GM21360 (cell line): ENCODE results near the gene TMEM120B.
A peak's percentile ranks its signal among the peaks of the same experiment; 100 is the strongest.
"Not testable (repeated sequence)": the region's sequence is repeated elsewhere in the genome, so short reads cannot be mapped to it uniquely, and the experiment has no call there.

Experiments
- ATAC-seq: cut with Tn5 transposase; IDR thresholded peaks from one replicate; pipeline ENCODE4 v1.9.1; 2021; ENCODE audit warnings: mild to moderate bottlenecking, moderate library complexity; ENCODE audit not compliant: unreplicated experiment

The TMEM120B gene

DNA sequence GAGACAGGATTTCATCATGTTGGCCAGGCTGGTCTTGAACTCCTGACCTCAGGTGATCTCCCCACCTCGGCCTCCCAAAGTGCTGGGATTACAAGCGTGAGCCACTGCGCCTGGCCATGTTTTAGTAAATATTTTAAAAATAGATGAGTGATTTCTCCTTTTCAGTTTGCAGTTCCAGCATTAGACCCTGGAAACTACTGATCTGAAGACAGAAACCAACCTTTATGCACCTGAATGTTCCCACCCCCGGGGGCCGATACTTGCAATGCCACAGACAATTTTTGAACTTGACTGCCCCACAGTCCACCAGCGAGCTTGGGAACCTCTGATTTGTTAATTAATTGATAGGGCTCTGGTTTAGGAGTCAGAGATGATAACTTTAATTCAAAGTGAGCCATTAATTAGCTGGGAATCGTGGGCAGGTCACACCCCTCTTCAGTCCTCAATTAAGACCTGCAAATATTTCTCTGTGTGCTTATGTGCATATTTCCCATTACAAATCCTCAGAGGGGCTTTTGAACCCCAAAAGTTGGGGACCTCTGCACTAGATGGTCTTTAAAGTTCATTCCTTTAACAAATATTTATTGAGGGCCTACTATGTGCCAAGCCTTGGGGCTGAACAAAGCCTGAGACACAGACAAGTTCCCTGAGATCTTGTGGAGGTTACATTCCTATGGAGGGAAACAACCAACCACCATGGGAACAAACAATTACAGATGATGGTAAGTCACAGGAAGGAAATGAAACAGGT lies 4.1 kb upstream of the TMEM120B start:
- no peak for ATAC-seq

DNA sequence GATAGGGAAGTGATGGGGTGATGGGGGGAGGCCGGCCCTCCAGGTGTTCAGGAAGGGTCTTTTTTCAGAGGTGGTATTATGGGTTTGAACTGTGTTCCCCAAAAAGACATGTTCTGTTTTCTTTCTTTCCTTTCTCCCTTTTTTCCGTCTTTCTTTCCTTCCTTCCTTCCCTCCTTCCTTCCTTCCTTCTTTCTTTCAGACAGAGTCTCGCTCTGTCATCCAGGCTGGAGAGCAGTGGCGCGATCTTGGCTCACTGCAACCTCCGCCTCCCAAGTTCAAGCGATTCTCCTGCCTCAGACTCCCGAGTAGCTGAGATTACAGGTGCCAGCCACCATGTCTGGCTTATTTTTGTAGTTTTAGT lies 3.5 kb upstream of the TMEM120B start:
- ATAC-seq = not testable (repeated sequence)

DNA sequence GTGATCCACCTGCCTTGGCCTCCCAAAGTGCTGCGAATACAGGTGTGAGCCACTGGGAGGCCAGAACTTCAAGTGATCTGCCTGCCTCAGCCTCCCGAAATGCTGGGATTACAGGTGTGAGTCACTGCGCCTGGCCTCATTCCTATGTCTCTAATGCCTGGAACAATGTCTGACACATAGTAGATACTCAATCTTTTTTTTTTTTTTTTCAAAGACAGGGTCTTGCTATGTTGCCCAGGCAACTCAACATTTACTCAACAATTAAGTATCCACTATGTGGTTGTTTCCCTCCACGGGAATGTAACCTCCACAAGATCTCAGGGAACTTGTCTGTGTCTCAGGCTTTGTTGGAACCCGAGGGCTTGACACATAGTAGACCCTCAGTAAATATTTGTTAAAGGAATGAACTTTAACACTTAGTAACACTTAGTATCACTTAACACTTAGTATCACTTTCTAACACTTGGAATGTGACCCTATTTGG lies 3.0 kb upstream of the TMEM120B start:
- no peak for ATAC-seq

DNA sequence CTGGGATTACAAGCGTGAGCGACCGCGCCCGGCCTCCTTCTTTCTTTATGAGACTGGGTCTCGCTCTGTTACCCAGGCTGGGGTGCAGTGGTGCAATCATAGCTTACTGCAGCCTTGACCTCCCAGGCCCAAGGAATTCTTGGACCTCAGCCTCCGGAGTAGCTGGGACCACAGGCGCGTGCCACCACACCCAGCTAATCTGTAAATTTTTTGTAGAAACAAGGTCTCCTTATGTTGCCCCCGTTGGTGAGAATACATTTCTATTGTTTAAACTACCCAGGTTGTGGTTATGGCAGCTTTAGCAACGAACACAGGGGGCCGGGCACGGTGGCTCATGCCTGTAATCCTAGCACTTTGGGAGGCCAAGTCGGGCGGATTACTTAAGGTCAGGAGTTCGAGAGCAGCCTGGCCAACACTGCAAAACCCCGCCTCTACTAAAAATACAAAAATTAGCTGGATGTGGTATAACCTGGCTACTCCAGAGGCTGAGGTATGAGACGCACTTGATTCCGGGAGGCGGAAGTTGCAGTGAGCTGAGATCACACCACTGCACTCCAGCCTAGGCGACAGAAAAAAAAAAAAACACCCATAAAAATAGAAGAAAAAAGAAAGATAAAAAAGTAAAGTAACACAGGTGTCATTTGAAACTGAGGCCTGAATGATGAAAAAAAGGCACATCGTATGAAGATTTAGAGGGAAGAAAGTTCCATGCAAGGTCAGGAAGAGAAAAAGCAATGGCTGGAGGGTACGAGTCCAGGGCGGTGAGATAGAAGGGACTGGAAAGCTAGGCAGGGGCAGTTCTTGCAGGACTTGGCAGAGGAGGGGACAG lies 977 bp upstream of the TMEM120B start:
- ATAC-seq = no peak

DNA sequence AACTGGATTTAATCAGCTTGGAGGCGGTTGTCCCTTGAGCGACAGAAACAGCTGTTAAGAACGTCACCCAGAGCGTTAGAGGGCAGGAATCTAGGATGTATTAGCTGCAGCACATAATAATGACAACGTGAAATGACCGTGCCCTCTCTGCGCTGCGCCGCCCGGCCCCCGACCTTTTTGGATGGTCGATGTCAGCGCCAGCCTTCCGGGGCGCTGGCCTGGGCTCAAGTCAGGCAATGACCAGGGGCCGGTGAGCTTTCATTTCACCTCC lies 427 bp upstream of the TMEM120B start:
- ATAC-seq = peak; percentile 27

DNA sequence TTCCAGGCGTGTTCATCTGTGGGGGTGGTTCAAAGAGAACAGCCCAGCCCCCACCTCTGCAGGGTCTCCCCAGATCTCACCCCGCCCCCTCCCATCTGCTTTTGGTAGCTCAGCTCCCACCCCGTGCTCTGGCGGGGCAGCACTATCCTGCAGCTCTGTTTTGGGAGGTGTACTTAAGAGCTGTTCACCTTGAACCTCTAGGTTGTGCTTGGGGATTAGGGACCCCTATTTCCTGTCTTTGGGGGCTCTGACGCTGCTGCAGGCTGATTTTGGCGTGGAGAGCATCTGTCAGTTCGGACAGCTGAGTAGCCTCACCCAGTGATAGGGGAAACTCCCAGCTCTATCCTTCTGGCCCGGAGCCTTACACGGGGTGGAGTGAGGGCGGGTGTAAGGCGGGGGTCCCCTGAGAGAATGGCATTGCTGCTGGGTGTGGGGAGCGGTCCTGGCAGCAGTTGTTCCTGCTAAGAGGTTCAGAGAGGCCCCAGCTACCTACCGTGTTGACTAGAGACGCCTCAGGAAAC lies 765 bp downstream of the TMEM120B start:
- ATAC-seq = no peak

DNA sequence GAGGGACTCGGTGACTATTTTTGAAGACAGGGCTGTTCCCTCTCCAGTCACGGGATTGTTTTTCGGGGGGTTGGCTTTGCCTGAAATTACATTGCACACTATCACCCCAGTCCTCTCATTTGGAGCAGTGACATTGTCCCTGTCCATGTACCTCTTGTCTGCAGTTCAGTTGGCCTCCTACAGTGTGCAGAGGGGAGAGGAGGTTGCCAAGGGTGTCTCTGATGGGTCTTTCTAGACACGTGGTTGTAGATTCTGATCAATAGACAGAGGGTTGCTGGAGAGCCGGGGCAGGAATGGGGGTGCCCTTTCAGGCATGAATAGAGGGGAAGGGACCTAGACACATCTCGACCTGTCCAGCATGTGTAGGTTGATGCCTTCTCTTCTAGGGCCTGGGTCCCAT lies 1.2 kb downstream of the TMEM120B start:
- no peak for ATAC-seq

DNA sequence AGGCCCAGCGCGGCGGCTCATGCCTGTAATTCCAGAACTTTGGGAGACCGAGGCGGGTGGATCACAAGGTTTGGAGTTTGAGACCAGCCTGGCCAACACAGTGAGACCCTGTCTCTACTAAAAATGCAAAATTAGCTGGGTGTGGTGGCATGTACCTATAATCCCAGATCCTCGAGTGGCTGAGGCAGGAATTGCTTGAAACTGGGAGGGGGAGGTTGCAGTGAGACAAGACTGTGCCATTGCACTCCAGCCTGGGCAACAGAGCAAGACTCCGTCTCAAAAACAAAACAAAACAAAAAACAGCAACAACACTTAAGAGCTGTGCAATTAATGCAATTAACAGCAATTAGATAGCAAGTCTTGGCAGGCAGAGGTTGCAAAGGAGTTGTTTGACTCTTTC lies 2.5 kb downstream of the TMEM120B start:
- not testable (repeated sequence) for ATAC-seq

DNA sequence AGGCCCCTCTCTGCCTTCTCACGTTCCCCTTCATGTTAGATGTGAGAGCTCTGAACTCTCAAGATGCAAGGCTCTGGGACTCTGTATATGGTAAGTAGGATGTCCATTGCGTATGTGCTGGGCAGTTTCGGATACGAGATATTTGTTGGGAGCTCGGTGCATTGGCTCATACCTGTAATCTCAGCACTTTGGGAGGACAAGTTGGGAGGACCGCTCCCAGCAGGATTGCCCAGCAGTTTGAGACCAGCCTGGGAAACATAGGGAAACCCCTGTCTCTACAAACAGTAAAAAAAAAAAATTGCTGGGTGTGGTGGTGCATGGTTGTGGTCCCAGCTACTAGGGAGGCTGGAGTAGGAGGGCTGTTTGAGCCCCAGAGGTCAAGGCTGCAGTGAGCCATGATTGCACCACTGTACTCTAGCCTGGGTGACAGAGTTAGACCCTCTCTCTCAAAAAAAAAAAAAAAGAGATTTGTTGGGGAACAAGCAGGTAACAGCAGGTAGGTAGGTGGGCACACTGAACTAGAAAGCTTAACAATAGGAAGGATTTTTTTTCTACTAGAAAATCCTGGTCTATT lies 3.4 kb downstream of the TMEM120B start:
- ATAC-seq = no peak

DNA sequence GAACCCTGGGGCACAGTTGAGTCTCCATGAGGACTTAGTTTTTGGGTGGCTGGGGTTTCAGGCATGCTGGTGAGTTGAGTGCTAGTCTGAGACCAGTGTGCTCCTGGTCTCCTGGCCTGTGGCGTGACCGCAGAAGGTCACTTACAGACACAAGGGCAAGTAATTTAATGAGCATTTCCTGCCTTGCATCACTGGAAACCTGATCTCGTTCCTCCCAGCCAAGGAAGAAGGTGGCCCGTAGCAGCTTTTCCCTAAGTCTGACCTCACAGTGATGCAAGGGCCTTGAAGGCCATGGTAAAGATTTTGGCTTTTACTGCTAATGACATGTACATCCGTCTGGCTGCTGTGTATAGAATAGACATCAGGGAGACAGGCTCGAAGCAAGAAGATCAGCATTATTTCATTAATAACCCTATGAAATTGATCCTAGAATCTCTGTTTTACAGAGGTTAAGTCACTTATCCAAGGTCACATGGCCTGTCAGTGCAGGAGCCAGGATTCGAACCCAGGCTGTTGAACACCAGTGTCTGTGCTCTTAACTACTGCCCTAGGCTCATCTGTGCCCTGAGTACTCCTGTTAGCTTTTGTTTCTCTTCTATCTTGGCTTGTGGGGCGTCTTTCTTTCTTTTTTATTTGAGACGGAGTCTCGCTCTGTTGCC lies 4.6 kb downstream of the TMEM120B start:
- ATAC-seq = no peak

DNA sequence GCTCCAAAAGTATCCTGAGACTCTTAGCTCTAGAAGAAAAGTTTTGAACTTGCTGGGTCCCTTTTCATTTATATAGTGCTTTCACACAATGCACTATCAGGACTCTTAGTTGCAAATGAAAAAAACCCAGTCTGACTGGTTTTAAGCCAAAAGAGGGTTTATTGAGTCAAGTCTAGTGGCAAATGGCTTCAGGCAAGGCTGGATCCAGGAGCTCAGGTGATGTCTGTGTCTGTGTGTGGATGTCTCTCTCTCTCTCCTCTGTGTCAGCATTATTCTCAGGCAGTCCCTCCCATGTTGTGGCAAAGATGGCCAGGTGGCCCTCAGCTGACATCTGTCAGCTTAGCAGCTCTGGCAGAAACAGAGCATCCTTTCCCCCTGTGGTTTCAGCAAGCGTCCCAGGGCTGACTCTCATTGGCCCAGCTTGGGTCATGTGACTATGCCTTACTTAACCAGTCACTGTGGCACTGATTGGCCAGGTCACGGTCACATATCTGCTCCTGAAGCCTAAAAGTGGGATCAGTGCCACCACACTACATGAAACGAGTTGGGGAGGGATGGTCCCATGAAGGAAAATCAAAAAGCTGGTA lies 6.2 kb downstream of the TMEM120B start:
- no peak for ATAC-seq

DNA sequence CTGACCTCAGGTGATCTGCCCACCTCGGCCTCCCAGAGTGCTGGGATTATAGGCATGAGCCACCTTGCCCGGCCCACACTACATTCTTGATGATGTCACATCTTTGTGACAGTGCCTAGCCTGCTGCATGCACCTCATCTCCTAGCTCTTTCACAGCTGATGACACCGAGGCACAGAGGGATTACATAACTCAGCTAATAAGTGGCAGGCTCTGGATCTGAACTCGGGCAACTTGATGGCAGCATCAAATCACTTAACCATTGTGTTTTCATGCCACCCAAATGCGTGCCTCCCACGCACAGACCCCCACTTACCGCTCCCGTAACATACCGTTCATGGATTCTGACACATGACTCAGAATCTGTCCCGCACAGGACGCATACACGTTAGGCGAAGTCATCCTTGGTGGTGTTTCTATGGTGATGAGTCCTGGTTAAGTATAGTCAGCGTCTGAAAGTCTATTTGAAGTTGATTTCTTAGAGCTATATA lies 7.4 kb downstream of the TMEM120B start:
- no peak for ATAC-seq

DNA sequence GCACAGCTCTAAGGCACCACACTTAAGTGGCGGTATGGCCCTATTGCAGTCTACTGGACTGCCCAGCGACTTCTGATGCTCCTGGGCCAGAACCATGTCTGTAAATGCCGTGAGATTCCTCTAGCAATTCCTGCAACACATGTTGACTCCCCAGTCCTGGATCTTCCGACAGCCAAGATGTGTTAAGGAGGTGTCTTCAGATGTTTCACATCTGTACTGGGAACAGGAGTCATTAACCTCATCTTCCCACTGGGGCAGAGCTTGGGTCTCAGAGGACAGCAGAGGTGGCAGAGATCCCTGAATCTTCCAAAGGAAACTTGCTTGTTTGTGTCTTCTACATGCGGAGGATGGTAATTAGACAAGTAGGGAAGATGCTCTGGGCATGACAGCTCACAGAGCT lies 8.2 kb downstream of the TMEM120B start:
- no peak for ATAC-seq

DNA sequence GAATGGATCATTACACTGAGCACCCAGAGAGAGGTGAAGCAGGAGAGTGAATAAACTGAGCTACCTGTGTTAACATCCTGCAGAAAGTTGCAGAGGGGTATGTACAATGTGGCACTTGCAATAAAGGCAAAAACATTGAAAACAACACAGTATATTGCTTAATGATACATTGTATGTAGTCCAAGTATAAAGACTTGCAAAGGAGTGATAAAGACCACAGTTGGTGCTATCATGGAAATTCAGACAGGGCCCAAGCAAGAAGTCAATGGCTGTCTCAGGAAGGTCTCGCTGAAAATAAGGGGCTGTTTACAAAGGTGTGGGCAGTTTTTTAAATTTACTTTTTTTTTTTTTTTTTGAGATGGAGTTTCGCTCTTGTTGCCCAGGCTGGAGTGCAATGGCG lies 10.0 kb downstream of the TMEM120B start:
- ATAC-seq = no peak

DNA sequence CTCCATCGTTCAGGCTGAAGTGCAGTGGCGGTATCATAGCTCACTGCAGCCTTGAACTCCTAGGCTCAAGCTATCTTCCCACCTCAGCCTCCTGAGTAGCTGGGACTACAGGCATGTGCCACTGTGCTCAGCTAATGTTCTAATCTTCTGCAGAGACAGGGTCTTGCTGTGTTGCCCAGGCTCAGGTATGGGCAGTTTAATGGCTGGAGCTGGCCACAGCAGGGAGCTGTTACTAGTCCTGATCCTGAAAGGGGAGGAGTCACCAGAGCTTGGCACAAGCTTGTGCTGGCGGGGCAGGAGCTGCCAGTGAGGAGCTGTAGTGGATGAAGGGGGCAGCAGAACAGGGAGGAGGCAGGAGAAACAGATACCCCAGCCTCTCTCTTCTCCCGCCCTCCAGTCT lies 10.6 kb downstream of the TMEM120B start:
- ATAC-seq = no peak

DNA sequence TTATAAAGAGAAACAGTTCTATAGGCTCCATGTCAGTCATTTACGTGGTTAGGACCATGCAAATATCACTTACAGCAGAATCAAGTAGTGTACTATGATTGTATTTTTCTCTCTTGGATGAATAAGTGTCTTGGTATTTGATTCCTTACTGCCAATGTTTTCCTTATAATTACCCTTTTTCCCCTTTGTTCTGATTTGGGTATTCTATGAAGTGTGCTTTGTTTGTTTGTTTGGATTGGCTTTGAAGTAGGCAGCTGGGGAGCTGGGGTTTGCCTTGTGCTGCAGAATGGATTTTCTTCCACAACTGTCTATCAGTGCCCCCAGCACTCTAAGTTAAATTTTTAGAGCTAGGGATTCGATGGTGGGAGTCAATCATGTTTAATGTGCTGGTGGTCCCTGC lies 12.4 kb downstream of the TMEM120B start:
- ATAC-seq = no peak

DNA sequence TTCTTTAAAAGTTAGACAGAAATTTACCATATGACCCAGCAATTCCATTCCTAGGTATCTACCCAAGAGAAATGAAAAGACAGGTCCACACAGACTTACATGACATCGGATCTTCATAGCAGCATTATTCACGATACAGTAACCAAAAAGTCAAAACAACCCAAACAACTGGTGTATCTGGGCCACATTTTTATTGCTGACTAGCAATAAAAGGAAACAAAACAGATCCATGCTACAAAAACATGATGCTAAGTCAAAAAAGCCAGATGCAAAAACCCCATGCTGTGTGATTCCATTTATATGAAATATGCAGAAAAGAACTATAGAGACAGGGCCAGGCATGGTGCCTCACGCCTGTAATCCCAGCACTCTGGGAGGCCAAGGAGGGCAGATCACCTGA lies 12.9 kb downstream of the TMEM120B start:
- ATAC-seq = no peak

DNA sequence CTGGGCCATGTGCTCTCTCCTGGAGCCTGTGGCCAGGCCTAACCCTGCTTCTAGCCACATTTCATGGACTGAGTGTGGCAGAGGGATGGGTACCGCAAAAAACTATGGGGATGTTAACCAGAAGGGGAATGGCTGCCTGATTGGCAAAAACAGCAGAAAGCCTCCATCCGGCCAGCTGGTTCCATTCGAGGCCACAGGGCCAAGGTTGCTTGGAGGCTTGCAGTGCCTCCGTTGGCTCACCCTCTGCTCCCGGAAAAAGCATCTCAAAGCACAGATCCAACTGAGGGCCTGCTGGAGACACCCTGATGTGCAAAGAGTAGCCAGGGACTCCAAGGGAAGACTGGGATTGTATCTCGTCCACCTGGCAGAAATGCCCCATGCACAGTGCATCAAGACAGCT lies 16.5 kb downstream of the TMEM120B start:
- no peak for ATAC-seq

DNA sequence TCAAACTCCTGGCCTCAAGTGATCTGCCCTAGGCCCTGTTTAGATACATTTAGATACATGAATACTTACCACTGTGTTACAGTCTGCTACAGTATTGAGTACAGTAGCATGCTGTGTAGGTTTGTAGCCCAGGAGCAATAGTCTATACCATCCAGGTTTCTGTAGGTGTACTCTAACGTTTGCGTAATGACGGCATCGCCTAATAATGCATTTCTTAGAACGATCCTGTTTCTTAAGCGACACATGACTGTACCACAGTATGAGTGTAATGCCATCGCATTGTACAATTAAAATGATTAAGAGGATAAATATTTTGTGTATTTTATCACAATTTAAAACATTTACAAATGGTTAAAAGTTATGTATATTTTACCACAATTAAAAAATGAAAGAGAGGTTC lies 18.9 kb downstream of the TMEM120B start:
- ATAC-seq = no peak

DNA sequence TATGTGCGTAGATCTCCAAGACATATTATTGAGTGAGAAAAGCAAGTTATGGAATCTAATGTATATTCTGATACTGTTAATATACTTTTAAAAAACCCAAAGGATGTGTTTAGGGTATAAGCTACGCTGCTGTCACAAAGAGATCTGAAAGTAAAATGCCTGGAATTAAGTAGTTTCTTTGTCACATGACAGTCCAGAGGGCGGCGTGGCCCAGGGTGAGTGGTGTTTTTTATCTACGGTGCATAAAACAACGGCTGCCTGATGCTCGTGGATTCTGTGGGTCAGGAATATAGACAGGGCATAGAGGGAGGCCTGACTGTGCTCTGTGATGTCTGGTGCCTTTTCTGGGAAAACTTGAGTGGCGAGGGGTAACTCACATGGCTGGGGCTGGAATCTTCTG lies 21.3 kb downstream of the TMEM120B start:
- no peak for ATAC-seq

DNA sequence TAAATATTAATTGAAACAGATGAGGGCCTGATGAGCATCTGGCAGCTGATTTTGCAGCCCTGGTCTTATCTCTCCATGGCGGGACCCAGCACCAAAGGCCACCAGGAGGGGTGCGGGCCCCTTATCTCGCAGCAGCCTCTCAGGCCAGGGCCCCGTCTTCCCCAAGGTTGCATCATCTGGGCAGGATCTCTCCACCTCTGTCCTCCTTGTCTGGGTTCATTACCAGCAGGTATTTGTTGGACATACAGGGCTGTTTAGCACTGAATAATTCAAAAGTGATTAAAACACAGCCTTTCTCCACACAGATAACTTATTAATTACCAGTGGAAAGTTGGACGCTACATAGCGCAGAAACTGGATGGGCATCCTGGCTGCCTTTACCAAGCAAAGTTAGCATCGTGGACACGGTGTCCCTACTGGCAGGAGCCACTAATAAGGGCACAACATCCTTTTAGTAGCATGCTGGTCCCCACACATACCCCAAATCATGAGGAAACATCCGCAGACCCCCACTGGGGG lies 25.8 kb downstream of the TMEM120B start:
- ATAC-seq = no peak
